GM21390 (cell line): Measurements from ENCODE around the gene NUDT15.
"Not testable (repeated sequence)": the region's sequence is repeated elsewhere in the genome, so short reads cannot be mapped to it uniquely, and the experiment has no call there.

ENCODE experiments used
- ATAC-seq: cut with Tn5 transposase; IDR thresholded peaks from one replicate; pipeline ENCODE4 v1.9.1; 2021; ENCODE audit not compliant: unreplicated experiment

Gene NUDT15

DNA sequence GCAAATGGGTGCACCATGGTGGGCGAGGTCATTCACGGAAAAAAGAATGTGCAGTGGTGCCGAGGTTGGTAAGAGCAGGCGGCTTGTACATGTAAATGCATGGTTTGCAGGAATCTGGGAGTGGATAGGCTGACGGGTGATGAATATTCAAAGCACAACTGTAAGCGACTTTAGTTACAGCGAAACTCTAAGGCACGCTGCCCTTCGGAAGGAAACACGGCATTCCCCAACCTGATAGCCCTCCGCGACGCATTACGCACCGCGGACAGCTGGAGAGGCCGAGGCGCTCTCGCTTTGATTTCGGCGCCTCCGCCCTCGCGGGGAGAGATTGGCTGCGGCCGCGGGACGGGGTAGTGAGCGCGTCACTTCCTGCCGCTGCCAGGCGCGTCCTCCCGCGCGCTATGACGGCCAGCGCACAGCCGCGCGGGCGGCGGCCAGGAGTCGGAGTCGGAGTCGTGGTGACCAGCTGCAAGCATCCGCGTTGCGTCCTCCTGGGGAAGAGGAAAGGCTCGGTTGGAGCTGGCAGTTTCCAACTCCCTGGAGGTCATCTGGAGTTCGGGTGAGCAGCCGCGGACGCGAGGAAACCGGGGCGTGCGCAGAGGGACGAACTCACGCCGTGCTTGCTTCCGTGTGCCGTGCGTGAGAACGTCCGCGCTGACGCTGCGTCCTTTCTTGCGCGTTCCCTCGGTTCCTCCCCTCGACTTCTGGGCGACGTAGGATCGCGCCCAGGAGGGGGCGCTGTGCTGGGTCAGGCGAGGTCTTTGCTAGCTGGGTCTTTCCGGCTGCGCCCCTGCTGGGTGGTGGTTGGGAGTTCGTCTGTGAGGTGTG is at the start of gene NUDT15:
NUDT15 (plus strand) TSS at position 381 of the 828 bp plus-strand sequence; CDS start at position 402, 21 bp downstream.
- peak; percentile 90 for ATAC-seq

- ATAC-seq: no peak
Measured at GRCh38 chr13:47990427-47990826, 47.1 kb upstream of the NUDT15 start.

DNA sequence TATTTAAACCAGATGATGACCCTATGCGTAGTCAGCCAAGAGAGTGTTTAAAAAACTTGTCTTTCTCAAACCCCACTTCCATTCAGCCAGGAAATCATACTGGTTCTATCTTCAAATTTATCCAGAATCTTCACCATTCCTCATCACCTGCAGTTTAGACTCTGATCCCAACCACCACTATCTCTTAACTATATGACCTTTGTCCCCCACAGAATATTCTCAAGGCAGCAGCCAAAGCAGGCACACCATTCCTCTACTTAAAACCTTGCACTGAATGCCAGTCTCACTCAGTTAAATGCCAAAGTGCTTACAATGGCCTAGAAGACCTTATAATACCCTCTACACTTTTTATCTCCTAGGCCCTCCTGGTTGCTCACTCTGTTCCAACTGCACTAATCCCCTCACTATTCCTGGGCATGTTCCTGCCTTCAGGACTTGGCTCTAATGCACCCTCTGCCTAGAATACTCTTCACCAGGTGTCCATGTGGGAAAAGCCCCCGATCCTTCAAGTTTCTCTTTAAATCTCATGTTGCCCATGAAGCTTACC is 46.5 kb upstream of the NUDT15 start:
- no peak for ATAC-seq

- ATAC-seq: no peak
Measured at GRCh38 chr13:47991859-47992258, 45.7 kb upstream of the NUDT15 start.

DNA sequence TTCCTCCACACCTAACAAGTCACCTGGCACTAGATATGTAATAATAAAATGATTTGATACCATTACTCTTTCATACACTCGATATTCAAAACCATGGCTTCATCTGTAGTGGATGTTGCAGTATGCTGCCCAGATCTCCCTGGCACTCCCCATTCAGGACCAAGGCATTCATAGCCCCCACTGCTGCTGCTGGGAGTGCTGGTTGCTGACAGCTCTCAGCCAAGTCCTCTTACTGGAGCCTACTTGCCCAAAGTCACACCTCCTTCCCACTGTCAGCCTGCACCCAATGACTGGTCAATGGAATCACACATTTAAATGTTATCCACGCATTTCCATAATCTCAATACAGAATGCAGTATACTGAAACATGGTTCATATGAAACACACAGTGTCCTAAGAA is 40.1 kb upstream of the NUDT15 start:
- no peak for ATAC-seq

- ATAC-seq: no peak
Measured at GRCh38 chr13:47999973-48000372, 37.6 kb upstream of the NUDT15 start.

- peak; percentile 46 for ATAC-seq
Measured at GRCh38 chr13:48000559-48001113, 36.9 kb upstream of the NUDT15 start.

- peak; percentile 99 for ATAC-seq
Measured at GRCh38 chr13:48001114-48001881, 36.2 kb upstream of the NUDT15 start, which contains the start of gene SUCLA2. Gene SUCLA2 (minus strand): TSS chr13:48001273. CDS start chr13:48001269, 4 bp downstream.

- not testable (repeated sequence) for ATAC-seq
Measured at GRCh38 chr13:48001999-48002398, 35.5 kb upstream of the NUDT15 start.

- ATAC-seq: no peak
Measured at GRCh38 chr13:48004201-48004600, 33.3 kb upstream of the NUDT15 start.

GRCh38 chr13:48006396-48006795 is 31.1 kb upstream of the NUDT15 start:
- ATAC-seq: no peak

- ATAC-seq: no peak
Measured at GRCh38 chr13:48009284-48009683, 28.2 kb upstream of the NUDT15 start.

GRCh38 chr13:48010698-48011097 is 26.8 kb upstream of the NUDT15 start:
- ATAC-seq: no peak

GRCh38 chr13:48012668-48013067 is 24.9 kb upstream of the NUDT15 start:
- no peak for ATAC-seq

DNA sequence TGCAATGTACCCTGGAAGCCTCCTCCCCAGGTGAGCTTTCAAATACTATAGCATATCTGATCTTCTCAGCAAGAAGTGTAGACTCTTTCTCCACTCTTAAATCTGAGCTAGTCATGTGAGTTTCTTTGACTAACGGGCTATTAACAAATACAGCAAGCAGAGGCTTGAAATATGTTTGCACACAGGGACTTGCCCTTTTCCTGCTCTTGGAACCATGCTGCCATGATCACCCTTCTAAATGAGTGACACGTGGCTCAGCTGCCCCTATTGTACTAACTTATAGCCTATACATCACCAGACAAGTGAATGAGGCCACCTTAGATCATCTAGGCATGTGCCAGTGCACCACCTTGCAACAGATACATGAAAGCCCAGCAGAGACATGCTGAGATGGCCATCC is 23.2 kb upstream of the NUDT15 start:
- no peak for ATAC-seq

- ATAC-seq: no peak
Measured at GRCh38 chr13:48018637-48019036, 18.9 kb upstream of the NUDT15 start.

DNA sequence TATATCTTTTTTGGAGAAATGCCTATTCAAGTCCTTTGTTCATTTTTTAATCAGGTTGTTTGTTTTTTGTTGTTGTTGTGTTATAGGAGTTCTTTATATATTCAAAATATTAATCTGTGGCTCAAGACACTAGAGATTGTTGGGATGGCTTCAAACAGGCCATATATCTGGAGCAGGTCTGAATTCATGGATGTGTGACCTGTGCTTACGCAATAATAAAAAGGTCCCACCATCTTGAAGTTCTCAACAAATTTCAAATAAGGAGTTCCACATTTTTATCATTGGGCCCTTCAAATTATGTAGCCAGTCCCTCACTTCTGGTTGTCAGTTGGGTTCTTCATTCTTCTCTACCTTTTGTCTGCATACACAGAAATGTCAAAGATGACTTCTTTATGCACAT is 17.7 kb upstream of the NUDT15 start:
- no peak for ATAC-seq

- no peak for ATAC-seq
Measured at GRCh38 chr13:48028066-48028465, 9.5 kb upstream of the NUDT15 start.

DNA sequence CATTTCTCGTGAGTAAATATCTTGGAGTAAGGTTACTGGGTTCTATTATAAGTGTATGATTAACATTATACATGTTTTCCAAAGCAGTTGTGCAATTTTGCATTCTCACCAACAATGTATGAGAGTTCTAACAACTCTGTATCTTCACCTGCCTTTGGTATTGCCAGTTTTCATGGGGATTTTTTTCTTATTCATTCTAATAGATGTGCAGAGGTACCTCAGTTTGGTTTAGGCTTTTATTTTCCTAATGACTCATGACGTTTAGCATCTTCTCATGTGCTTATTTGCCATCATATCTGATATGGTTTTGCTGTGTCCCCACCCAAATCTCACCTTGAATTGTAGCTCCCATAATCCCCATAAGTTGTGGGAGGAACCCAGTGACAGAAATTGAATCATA is 7.7 kb upstream of the NUDT15 start:
- no peak for ATAC-seq

DNA sequence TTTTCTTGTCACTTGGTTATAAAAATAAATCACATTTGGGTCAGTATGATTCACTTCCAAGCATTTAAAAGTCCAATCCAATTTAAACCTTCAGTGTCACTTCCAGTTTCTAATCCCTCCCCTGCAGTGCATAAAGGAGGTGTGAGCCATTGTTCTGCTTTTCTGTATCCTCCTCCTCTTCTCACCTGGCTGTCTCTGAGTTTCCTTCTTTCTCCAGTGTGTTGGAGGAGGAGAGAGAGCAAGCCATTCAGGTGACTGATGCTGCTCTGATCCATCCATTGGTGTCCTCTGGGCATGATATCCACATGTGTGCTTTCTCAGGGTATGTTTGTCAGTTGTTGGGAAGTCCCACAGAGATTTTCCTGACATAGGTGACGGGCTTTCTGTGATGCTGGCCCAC is 1.2 kb downstream of the NUDT15 start:
- ATAC-seq: no peak

DNA sequence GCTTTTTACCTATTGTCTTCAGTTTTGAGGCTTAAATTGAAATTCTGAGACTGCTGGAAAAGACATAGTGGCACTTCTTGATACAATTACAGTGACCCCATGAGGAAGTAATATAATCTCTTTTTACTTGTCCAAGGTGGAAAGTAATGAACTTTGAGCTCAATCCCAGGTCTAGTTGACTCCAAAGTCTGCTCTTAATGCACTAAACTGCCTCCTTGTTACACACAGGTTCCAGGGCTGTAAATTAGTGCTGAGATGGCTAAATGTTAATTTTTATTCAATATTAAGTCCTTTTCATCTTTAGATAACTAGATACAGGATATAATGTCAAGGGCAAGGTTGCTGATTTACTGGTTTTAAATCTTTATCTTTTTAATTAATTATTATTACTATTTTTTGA is 2.5 kb downstream of the NUDT15 start:
- no peak for ATAC-seq
